ENCODE measurements around the gene DIPK1A. TPM values are rescaled to one million over a fixed set of nuclear protein-coding genes. Genes with fewer than 3 reads are reported as not detected.

DIPK1A gene
- total RNA-seq, 1 experiment from 2014 or later, result 1.0 TPM

DNA sequence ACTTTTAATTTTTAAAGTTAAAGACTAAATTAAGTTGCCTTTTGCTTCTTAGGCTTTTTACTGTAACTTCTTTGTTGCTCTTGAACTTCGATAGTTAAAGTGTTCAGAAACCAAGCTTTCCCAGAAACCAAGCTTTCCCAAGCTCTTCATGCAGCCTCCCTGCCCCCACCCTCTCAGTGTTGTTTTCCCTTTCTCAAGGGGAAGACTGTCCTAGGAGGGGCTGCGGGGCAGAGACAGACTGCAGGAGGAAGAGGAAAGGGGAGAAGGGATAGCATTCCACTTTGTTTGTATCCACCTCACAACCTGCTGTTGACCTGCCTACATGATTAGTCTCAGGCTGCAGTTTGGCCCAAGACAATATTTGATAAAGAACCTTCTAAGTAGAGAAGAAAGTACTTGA, 39.0 kb upstream of the DIPK1A start:
- H2AFZ ChIP-seq (ENCODE audit: low read length), result no peak overlapping the region
- H3F3A ChIP-seq (ENCODE audit: low read length, unreplicated experiment), result peaks cover 6% of the 10 kb centered on the region
- peak; percentile 34 for ATAC-seq
- no peaks in the 10 kb centered on the region for H3K79me2 ChIP-seq (ENCODE audit: low read length)
- H3K4me2 ChIP-seq (ENCODE audit: low read length), result peak overlapping the region; percentile 72
- TF ChIP-seq, protein P1, sequence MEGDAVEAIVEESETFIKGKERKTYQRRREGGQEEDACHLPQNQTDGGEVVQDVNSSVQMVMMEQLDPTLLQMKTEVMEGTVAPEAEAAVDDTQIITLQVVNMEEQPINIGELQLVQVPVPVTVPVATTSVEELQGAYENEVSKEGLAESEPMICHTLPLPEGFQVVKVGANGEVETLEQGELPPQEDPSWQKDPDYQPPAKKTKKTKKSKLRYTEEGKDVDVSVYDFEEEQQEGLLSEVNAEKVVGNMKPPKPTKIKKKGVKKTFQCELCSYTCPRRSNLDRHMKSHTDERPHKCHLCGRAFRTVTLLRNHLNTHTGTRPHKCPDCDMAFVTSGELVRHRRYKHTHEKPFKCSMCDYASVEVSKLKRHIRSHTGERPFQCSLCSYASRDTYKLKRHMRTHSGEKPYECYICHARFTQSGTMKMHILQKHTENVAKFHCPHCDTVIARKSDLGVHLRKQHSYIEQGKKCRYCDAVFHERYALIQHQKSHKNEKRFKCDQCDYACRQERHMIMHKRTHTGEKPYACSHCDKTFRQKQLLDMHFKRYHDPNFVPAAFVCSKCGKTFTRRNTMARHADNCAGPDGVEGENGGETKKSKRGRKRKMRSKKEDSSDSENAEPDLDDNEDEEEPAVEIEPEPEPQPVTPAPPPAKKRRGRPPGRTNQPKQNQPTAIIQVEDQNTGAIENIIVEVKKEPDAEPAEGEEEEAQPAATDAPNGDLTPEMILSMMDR (conservative IDR thresholded peaks at IDR 0.05; ENCODE audit: low read depth, low read length), result no peak
- TF ChIP-seq EZH2phosphoT487 (IDR thresholded peaks at IDR 0.05; ENCODE audit: borderline replicate concordance, low read length), result no peak
- no peak for TF ChIP-seq EZH2 (IDR thresholded peaks at IDR 0.05; ENCODE audit: low read length, unreplicated experiment)
- no peaks in the 10 kb centered on the region for H3K9me3 ChIP-seq (ENCODE audit: low read length)
- H3K27ac ChIP-seq (ENCODE audit: low read length), result peak overlapping the region; percentile 66
- no peaks in the 10 kb centered on the region for H3K9me2 ChIP-seq (replicated peaks; ENCODE audit: low read length)
- DNase-seq, result no peak
- H3K4me3 ChIP-seq (ENCODE audit: low read length), result peak overlapping the region; percentile 36
- no peak overlapping the region for H3K9ac ChIP-seq (ENCODE audit: low read length)
- BruUV-seq (replicated peaks), result no TSS peak
- CTCF ChIA-PET, result interaction anchor here (0.9 to 2.4 kb wide), 2 partner anchors 15 to 61 kb away, joined by 3 to 16 read pairs; no protein-coding TSS in a partner anchor
- intact Hi-C loops (cut with micrococcal nuclease), result loop anchor here (1.0 to 2.0 kb wide), 2 partner anchors 10 to 15 kb away; no protein-coding TSS in a partner anchor
- H3K36me3 ChIP-seq (ENCODE audit: low read depth, low read length), result no peaks in the 10 kb centered on the region
- H4K20me1 ChIP-seq (ENCODE audit: low read length), result no peaks in the 10 kb centered on the region
- H3K4me1 ChIP-seq (ENCODE audit: insufficient read depth, low read length), result peaks cover 39% of the 10 kb centered on the region
- no peaks in the 10 kb centered on the region for H3K27me3 ChIP-seq (ENCODE audit: low read length)
- POLR2A ChIA-PET (ENCODE audit: unreplicated experiment), result interaction anchor here (0.6 to 0.7 kb wide), 2 partner anchors 18 to 123 kb away, joined by 3 to 4 read pairs; no protein-coding TSS in a partner anchor

DNA sequence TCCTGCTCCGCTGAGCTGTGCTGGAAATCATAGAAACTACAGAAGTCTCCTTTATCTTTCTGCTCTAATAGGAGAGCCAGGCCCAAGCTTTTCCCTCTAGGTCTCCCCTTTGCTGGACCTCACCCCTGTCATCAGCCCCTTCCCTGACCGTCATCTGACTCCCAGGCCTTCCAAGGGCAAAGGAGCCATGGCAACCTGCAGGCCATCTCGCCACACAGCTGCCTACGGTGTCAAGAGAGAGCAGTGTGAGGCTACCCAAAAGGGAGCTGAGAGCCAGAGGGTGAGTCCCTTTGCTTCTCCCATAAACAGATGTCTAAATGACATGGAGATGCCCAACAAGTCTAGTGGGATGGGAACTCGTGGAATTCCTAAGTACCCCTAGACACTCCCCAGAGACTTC, 37.6 kb upstream of the DIPK1A start:
- no peaks in the 10 kb centered on the region for H3K79me2 ChIP-seq (ENCODE audit: low read length)
- H3K9me2 ChIP-seq (replicated peaks; ENCODE audit: low read length), result no peaks in the 10 kb centered on the region
- peaks cover 6% of the 10 kb centered on the region for H3F3A ChIP-seq (ENCODE audit: low read length, unreplicated experiment)
- TF ChIP-seq, protein P1 (conservative IDR thresholded peaks at IDR 0.05; ENCODE audit: low read depth, low read length), result no peak
- H4K20me1 ChIP-seq (ENCODE audit: low read length), result no peaks in the 10 kb centered on the region
- BruUV-seq (replicated peaks), result no TSS peak
- H3K27me3 ChIP-seq (ENCODE audit: low read length), result no peaks in the 10 kb centered on the region
- DNase-seq (no peak), ATAC-seq (no peak)
- H3K4me3 ChIP-seq (ENCODE audit: low read length), result no peak overlapping the region
- H3K9me3 ChIP-seq (ENCODE audit: low read length), result no peaks in the 10 kb centered on the region
- H2AFZ ChIP-seq (ENCODE audit: low read length), result no peak overlapping the region
- no peak overlapping the region for H3K27ac ChIP-seq (ENCODE audit: low read length)
- intact Hi-C loops (cut with micrococcal nuclease), result no loop called here
- H3K9ac ChIP-seq (ENCODE audit: low read length), result no peak overlapping the region
- ChIA-PET POLR2A (ENCODE audit: unreplicated experiment) (no interaction called here), CTCF (no interaction called here)
- no peaks in the 10 kb centered on the region for H3K36me3 ChIP-seq (ENCODE audit: low read depth, low read length)
- H3K4me1 ChIP-seq (ENCODE audit: insufficient read depth, low read length), result peaks cover 43% of the 10 kb centered on the region
- no peak overlapping the region for H3K4me2 ChIP-seq (ENCODE audit: low read length)

DNA sequence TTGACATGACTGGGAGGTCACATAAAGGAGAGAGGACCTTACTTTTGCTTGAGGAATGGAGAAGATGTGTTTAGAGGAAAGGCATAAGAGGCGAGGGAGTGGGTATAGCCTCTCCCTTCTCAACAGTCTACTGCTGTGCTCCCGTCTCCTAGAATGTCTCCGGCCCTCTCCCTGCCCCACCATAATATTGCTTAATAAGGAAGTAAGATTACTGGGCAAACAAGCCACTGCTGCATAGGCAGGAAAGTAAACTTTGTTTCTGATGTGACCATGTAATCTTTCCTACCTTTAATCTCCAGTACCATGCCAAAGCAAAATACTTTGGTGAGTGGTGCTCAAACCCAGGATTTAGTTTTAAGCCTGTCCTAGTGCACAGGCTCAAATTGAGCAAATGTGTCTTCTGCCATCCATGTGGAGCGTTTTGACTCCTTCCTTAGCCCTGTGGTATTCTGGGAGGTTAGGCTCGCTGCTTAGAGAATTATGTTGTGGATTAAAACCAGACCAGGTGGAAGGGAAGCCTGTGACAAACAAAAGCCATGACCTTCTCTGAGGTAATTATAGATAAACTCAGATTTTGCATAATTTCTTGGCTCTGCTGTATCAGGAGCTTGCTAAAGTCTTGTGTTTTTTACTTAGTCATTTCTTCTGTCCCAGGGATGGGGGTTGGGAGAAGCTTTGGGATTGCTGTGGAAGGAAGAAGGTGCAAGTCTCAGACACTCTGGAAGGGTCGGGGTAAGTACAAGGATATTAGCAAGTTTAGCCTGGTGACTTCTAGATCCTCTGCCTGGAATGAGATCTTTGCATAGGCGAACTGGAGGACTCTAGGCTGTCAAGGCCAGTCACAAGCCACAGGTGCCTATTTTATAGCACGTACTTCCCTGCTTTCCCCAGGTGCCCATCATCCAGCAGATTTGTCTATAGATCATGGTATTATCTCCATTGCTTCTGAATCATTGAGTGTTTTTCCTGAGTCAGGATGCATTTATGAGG, 34.5 kb upstream of the DIPK1A start:
- H3K27me3 ChIP-seq (ENCODE audit: low read length), result no peaks in the 10 kb centered on the region
- no peaks in the 10 kb centered on the region for H3K9me2 ChIP-seq (replicated peaks; ENCODE audit: low read length)
- no peak overlapping the region for H3K9ac ChIP-seq (ENCODE audit: low read length)
- CTCF ChIA-PET, result no interaction called here
- peak overlapping the region; percentile 15; the same call in 1 of the 2 replicates for H3K27ac ChIP-seq (ENCODE audit: low read length)
- POLR2A ChIA-PET (ENCODE audit: unreplicated experiment), result no interaction called here
- no TSS peak for BruUV-seq (replicated peaks)
- H3K79me2 ChIP-seq (ENCODE audit: low read length), result no peaks in the 10 kb centered on the region
- intact Hi-C loops (cut with micrococcal nuclease), result loop anchor here (2.0 kb wide), 1 partner anchor 25 kb away; no protein-coding TSS in a partner anchor
- peaks cover 27% of the 10 kb centered on the region for H3K4me1 ChIP-seq (ENCODE audit: insufficient read depth, low read length)
- no peaks in the 10 kb centered on the region for H3F3A ChIP-seq (ENCODE audit: low read length, unreplicated experiment)
- no peaks in the 10 kb centered on the region for H4K20me1 ChIP-seq (ENCODE audit: low read length)
- H3K9me3 ChIP-seq (ENCODE audit: low read length), result no peaks in the 10 kb centered on the region
- peak overlapping the region; percentile 58 for H3K4me2 ChIP-seq (ENCODE audit: low read length)
- H3K36me3 ChIP-seq (ENCODE audit: low read depth, low read length), result no peaks in the 10 kb centered on the region
- ATAC-seq (peak; percentile 54), DNase-seq (peak; percentile 48)
- H3K4me3 ChIP-seq (ENCODE audit: low read length), result no peak overlapping the region
- H2AFZ ChIP-seq (ENCODE audit: low read length), result peak overlapping the region; percentile 57
- TF ChIP-seq, protein P1 (conservative IDR thresholded peaks at IDR 0.05; ENCODE audit: low read depth, low read length), result no peak
- no peak for TF ChIP-seq EZH2 (IDR thresholded peaks at IDR 0.05; ENCODE audit: low read length, unreplicated experiment)
